LNCAP (cell line): Measurements from ENCODE around the gene E2F2.

Experiments
- TF ChIP-seq, protein P1 (sequence below): fragments of 450-650 bp; IDR thresholded peaks from 2 replicates; pipeline ENCODE4 v1.5.1; 2017; ENCODE audit warnings: mild to moderate bottlenecking

The E2F2 gene

DNA sequence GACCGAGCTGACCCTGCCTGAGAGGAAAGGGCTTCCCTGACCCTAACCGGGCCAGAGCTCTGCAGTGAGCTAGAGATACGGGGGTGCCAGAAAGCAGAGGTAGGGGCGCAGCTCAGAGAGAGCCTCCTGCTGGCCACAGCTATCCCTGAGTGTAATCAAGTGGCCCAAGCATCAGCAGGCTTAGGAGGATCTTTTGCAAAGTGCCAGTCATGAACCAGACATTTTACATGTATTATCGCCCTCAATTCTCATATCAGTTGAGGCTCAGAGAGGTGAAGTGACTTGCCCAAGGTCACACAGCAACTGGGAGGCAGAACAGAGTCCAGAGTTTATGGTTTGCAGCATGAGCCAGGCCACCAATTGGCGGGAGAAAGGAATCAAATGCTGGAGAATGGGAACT, 35.3 kb upstream of the E2F2 start:
- TF ChIP-seq, protein P1, sequence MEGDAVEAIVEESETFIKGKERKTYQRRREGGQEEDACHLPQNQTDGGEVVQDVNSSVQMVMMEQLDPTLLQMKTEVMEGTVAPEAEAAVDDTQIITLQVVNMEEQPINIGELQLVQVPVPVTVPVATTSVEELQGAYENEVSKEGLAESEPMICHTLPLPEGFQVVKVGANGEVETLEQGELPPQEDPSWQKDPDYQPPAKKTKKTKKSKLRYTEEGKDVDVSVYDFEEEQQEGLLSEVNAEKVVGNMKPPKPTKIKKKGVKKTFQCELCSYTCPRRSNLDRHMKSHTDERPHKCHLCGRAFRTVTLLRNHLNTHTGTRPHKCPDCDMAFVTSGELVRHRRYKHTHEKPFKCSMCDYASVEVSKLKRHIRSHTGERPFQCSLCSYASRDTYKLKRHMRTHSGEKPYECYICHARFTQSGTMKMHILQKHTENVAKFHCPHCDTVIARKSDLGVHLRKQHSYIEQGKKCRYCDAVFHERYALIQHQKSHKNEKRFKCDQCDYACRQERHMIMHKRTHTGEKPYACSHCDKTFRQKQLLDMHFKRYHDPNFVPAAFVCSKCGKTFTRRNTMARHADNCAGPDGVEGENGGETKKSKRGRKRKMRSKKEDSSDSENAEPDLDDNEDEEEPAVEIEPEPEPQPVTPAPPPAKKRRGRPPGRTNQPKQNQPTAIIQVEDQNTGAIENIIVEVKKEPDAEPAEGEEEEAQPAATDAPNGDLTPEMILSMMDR = no peak

DNA sequence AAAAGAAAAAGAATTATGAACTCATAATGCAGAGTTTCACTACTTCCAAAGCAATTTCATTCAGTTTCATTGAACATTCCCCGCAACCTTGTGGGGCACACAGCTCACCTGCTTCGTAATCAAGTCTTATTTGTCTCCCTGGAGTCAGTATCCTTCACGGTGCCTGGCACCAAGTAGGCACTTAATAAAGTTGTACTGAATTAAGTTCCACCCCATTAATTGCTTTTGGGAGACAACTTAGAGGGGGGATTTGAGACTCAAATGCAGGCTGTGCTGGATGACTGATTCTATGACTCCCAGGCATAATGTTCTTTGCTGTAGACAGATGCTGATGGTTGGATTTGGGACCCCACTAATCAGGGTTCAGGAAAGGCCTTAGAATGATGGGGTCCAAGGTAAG, 34.7 kb upstream of the E2F2 start:
- TF ChIP-seq, protein P1 = no peak

DNA sequence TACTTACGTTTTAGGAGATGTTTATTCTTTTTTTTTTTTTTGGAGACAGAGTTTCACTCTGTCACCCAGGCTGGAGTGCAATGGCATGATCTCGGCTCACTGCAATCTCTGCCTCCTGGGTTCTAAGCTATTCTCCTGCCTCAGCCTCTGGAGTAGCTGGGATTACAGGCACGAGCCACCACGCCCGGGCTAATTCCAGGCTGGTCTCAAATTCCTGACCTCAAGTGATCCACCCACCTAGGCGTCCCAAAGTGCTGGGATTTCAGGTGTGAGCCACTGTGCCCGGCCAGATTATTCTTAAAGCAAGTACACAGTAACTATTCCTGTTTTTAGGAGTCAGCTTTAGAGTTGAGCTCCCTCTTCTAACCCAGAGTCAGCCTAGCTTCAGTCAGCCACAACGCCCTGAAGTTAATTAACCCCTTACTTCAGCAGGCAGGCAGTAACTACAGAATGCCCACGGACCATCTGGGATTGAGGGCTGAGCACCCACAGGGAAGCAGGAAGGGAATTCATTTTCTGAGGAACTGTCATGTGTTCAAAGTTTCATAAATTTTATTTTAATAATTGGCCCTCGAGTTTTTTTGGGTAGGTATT, 33.6 kb upstream of the E2F2 start:
- TF ChIP-seq, protein P1 = no peak

DNA sequence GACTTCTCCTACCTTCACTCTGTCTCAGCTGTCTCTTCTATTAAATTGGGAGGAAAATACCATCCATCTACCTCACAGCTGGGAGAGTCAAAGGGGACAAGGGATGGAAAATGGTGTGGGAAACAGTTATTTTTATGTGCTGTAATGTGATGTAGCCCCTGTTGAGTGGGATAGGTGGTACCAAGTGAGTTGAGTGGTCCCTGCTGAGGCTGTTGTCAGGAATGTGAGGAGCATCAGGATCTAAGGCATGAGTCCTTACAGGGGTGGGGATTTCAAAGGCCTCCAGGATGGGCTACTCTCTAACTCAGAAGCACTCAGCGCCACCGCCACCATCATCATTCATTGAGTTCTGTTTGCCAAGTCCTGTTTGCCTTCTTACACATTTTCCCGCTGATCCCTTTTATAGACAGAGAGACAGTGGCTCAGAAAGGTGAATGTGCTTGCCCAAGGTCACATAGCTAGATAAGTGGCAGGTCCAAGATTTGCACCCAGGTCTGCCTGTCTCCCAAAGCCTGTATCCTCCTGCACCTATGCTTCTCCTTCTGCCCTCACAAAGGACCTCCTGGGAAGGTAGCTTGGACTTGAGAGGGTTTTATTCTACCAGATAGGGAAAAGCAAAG, 32.8 kb upstream of the E2F2 start:
- TF ChIP-seq, protein P1 = no peak

DNA sequence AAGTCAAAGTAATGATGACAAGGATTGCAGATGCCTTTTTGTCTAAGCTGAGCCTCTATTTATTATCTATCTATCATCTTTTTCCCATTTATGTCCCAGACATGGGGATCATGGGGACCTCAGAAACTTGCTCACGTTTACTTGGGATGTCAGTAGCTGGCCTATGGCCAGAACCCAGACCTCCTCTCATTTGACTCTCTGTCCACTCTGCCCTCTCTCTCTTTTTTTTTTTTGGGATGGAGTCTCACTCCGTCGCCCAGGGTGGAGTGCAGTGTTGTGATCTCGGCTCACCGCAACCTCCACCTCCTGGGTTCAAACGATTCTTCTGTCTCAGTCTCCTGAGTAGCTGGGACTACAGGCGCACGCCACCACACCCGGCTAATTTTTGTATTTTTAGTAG, 32.0 kb upstream of the E2F2 start:
- TF ChIP-seq, protein P1 = no peak

DNA sequence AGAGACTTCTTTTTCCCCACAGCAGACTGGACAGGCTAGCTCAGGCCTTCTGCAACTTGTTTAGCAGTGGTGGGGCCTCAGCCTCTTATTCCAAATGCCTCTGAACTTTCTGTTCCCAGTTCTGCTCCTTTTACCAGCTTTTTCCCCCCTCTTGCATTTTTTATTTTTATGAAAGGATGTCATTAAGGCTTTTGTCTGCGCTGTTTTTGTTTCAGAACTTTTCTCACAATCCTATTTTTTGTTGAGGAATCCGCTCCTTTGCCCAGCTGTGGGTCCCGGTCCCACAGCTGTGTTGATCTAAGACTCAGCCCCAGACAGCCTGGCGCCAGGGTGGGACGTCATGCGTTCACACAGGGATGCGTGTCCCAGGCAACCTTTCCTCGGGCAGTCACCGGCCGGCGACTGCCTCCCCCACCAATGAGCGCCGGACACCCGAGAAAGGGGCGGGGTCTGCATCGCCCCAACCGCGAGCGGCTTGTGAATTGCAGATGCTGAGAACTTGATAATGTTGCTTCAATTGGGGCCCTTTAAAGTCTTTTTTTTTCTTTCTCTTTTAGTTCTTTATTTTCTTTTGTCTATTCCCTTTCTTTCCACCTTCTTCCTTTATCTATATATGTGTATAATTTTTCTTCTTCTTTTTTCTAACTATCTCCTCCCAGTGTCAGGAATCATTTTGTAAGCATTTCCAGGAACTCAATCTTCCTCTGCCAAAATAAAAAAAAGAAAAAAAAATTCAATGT, 31.3 kb upstream of the E2F2 start:
- TF ChIP-seq, protein P1 = no peak

DNA sequence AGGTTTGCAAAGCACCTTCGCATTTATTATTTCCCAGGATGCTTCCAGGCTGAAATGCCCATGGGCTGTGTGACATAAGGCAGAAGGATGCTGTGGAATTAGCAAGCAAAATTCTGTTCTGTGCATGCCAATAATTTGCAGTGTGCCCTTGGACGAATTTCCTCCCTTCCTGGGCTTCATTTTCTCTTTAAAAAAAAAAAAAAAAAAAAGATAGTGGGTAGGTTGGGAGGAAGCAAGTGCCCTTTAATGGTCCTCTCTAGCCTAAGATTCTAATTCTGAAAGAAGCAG, 30.7 kb upstream of the E2F2 start:
- TF ChIP-seq, protein P1 = no peak
